ENCODE data around the gene CDKN1C. TPM values are rescaled to one million over a fixed set of nuclear protein-coding genes. Genes with fewer than 3 reads are reported as not detected.
A peak's percentile ranks its signal among the peaks of the same experiment; 100 is the strongest.

The CDKN1C gene
- total RNA-seq, 4 donors from 2014 or later = 87.0 to 201 (median 121) TPM

DNA sequence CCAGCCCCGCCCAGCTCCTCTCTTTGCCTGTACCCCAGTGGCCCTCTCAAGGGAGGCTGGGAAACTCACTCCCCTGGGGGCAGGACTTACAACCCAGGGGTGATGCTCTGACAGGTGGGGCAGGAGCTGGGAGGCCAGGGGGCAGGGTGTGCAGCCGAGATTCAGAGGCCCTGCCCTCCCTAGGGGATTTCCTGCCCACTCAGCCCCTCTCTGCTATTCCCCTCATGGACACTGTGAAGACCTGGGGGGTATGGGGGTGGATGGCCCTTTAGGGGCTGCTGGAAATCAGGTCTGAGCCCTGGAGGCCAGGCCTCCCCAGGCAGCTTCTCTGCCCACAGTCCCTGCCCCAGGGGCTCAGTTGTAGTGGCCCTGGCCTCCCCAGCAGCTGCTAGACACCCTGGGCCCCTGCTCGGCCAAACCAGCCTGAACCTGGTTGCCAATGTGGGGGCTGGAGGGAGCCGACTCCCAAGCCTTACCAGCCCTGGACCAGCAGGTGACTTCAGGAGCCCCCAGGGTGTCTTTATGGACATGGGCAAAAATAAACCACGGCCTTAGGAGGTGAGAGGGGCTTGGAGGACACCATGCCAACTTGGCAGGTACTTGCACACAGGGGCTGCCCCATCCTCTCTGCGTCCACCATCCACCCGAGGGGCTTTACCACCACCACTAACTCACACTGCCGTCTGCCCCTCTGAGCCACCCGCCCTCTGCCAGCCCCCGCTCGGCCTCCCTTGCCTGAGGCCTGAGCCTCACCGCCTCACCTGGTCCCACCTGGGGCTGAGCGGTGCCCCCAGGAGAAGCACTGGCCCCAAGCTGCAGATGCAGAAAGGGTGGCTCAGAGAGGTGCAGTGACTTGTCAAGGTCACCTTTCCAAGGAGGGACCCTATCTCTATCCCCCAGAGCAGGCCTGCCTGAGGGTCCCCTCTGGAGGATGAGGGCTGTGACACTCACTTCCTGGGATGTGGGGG, 46.5 kb upstream of the CDKN1C start:
- Histone ChIP-seq H3K9me3 (peaks cover 0 to under 1% (median 0%) of the 10 kb centered on the region in 3 donors), H3K27ac (no peak overlapping the region), H3K36me3 (no peaks in the 10 kb centered on the region), H3K27me3 (peaks cover 37% of the 10 kb centered on the region), H3K4me3 (no peak overlapping the region), H3K4me1 (peaks cover 0 to 32% (median 13%) of the 10 kb centered on the region in 3 donors)
- ATAC-seq = no peak
- TF ChIP-seq POLR2A (IDR thresholded peaks at IDR 0.05) = no peak
- TF ChIP-seq, protein P1, sequence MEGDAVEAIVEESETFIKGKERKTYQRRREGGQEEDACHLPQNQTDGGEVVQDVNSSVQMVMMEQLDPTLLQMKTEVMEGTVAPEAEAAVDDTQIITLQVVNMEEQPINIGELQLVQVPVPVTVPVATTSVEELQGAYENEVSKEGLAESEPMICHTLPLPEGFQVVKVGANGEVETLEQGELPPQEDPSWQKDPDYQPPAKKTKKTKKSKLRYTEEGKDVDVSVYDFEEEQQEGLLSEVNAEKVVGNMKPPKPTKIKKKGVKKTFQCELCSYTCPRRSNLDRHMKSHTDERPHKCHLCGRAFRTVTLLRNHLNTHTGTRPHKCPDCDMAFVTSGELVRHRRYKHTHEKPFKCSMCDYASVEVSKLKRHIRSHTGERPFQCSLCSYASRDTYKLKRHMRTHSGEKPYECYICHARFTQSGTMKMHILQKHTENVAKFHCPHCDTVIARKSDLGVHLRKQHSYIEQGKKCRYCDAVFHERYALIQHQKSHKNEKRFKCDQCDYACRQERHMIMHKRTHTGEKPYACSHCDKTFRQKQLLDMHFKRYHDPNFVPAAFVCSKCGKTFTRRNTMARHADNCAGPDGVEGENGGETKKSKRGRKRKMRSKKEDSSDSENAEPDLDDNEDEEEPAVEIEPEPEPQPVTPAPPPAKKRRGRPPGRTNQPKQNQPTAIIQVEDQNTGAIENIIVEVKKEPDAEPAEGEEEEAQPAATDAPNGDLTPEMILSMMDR (IDR thresholded peaks at IDR 0.05) = no peak
- TF ChIP-seq POLR2AphosphoS5 (IDR thresholded peaks at IDR 0.05) = no peak
- TF ChIP-seq EP300 (IDR thresholded peaks at IDR 0.05) = no peak
- WGBS, 2 donors (ENCODE audit: low coverage in 1 of 2) = 60 to 77% methylated on average over 1 to 7 of the region's 13 CpGs

DNA sequence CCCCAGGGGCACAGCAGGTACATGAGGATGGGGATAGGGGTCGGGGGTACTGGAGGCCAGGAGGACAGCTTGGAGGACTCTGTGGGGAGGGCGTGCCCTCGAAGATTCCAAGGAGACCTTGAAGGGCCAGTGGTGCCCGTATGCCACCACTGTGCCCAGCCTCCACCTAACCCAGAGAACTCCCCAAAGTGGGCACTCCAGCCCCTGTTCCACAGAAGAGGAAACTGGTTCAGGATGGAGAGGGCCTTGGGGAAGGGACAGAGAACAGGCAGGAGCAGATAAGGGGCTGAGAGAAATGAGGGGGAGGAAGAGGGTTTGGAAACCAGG, 45.8 kb upstream of the CDKN1C start:
- Histone ChIP-seq H3K9me3 (no peaks in the 10 kb centered on the region), H3K36me3 (no peaks in the 10 kb centered on the region), H3K4me1 (peaks cover 0 to 32% (median 13%) of the 10 kb centered on the region in 3 donors), H3K27me3 (peaks cover 44% of the 10 kb centered on the region), H3K4me3 (no peak overlapping the region), H3K27ac (no peak overlapping the region)
- ATAC-seq = no peak
- WGBS, 2 donors (ENCODE audit: low coverage in 1 of 2) = 72 to 79% methylated on average over 3 of the region's 4 CpGs
- TF ChIP-seq, protein P1 (IDR thresholded peaks at IDR 0.05) = no peak
- TF ChIP-seq POLR2AphosphoS5 (IDR thresholded peaks at IDR 0.05) (no peak), EP300 (IDR thresholded peaks at IDR 0.05) (no peak), POLR2A (IDR thresholded peaks at IDR 0.05) (no peak)

DNA sequence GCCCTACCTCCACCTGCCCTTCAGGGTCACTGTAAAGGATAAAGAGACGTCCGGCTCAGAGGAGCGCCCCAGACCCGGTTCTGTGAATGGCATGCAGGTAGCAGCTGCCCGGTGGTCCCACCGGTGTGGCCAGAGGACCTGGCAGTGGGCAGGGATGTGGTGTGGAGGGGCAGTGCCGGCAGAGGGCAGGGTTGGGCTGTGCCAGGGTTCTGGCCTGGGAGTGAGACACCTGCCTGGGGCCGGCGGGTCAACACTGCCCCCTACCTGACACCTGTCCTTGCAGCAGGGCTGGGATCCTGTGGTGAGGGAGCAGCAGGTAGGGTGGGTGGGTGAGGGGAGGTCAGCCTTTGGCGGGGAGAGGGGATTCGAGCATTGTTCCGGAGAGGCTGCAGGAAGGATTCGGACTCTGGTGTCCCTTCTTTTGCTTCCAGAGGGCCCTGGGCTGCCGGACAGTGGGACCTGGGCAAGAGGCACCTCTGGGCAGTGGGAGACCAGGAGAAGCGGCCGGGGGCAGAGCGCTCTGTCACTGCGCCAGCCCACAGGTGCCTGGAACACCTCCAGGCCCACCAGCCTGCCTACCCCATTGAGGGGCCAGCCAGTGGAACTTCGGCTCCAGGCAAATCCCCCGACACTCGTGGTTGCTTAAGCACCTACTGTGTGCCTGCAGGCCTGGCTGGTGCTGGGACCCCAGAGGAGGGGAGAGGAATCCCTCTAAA, 45.3 kb upstream of the CDKN1C start:
- Histone ChIP-seq H3K36me3 (no peaks in the 10 kb centered on the region), H3K9me3 (no peaks in the 10 kb centered on the region), H3K27me3 (peaks cover 46% of the 10 kb centered on the region), H3K4me1 (peaks cover 0 to 32% (median 13%) of the 10 kb centered on the region in 3 donors), H3K4me3 (peak overlapping the region in 1 of 2 donors; percentile 60), H3K27ac (peak overlapping the region in 3 of 4 donors; percentile 32 to 54 (median 47))
- peak; percentile 21 for ATAC-seq
- TF ChIP-seq POLR2A (IDR thresholded peaks at IDR 0.05) (no peak), POLR2AphosphoS5 (IDR thresholded peaks at IDR 0.05) (no peak), EP300 (IDR thresholded peaks at IDR 0.05) (no peak)
- TF ChIP-seq, protein P1 (IDR thresholded peaks at IDR 0.05) = peak in 3 of 4 experiments; percentile 22 to 67 (median 25)
- WGBS, 2 donors (ENCODE audit: low coverage in 1 of 2) = 36% methylated on average over 9 of the region's 21 CpGs; no CpG with 5 or more reads in 1 of the 2 donors

DNA sequence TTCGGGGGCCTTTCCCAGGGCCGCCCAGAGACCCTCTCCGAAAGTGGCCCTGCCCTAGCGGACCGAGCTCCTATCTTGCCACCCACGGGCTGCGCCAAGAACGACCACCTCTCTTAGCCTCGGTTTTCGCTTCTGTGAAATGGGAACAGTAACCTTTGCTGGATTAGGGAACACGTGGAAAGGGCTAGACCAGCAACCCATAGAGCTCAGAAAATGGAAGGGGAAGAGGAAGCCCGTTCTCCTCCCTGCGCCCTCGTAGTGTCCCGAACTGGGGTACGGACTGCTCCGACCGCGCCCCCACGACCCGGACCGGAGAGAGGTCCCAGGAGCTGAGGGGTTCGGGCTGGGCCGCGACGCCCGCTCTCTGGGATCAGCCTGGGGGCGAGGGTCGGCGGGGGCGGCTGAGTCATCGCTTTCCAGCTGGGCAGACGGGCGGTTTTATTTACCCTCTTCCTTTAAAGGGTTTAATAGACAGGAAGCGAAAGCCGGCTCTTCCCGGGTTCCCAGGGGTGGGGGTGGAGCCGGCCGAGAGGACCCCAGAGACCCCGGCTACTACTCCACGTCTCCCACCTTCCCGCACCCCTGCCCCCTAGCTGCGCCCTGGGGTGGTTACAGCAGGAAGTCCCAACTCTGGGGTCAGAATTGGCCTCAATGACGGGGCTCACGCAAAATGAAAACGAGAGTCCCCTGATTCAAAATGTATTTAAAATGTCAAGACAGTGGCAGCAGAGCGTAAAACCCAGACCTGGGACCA, 44.6 kb upstream of the CDKN1C start:
- no peak for ATAC-seq

More for the DNA sequence above, 44.6 kb upstream of the CDKN1C start:
- Histone ChIP-seq H3K27ac (peak overlapping the region in 3 of 4 donors; percentile 32 to 54 (median 47)), H3K27me3 (peaks cover 49% of the 10 kb centered on the region), H3K9me3 (no peaks in the 10 kb centered on the region), H3K4me1 (peaks cover 0 to 32% (median 13%) of the 10 kb centered on the region in 3 donors), H3K4me3 (peak overlapping the region; percentile 11 to 60), H3K36me3 (no peaks in the 10 kb centered on the region)
- 3% methylated on average over 8 to 14 of the region's 47 CpGs for WGBS, 2 donors (ENCODE audit: low coverage in 1 of 2)
- TF ChIP-seq, protein P1 (IDR thresholded peaks at IDR 0.05) = peak in 1 of 4 experiments; percentile 25
- TF ChIP-seq POLR2AphosphoS5 (IDR thresholded peaks at IDR 0.05) = no peak
